ENCODE measurements around the gene TTC5.
"Not testable (repeated sequence)": the region's sequence is repeated elsewhere in the genome, so short reads cannot be mapped to it uniquely, and the experiment has no call there.

The TTC5 gene

DNA sequence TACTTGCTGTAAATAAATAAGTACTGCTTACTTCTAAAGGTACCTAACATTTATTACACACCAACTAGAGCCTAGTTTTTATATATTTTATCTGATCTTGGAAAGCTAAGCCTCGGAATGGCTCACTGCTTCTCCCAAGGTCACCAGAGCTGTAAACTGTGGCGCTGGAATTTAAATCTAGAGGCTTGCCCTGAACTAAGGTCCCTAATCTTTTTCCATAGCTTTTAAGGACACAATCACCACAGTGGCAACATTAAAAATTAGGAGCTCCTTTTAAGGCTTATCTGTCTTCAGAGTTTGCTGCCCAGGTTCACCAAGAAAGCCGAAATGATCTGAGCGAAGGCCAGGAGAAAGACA, 26.7 kb upstream of the TTC5 start:
- Mint-ChIP-seq H3K4me1 (peaks cover 22% of the 10 kb centered on the region), H3K27me3 (no peaks in the 10 kb centered on the region), H3K27ac (peak overlapping the region; percentile 92), H3K9me3 (no peaks in the 10 kb centered on the region), H3K4me3 (peak overlapping the region; percentile 96), H3K36me3 (peaks cover 2% of the 10 kb centered on the region)
- ATAC-seq (ENCODE audit: low read depth) (no peak), DNase-seq (ENCODE audit: low spot score in 2 of 2) (no peak)

DNA sequence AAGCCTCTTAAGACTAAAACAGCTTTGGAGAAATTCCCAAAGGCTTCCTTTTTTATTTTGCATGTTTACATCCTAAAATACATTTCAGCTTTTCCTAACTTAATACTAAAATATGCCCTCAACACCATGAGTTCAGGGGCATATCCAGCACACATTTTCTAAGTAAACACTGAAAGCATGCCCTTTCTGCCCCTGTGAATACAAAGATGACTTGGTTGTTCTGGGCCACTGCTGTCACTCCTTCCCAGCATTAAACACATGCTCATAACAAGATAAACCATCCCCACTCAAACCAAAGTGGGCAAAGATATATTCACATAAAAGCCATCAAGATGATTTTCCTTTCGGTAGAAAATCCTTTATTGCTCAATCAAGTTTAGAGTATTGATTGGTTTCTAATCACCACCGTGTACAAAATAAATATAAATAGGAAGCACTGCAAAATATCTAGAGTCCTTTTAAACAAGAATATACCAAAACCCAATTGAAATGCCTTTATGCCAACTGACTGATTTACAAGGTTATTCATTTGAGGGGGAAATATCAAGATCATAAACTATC, 25.4 kb upstream of the TTC5 start:
- Mint-ChIP-seq H3K9me3 (no peaks in the 10 kb centered on the region), H3K4me3 (no peak overlapping the region), H3K27me3 (no peaks in the 10 kb centered on the region), H3K4me1 (peaks cover 24% of the 10 kb centered on the region), H3K27ac (peak overlapping the region; percentile 41), H3K36me3 (peaks cover 3% of the 10 kb centered on the region)
- DNase-seq (ENCODE audit: low spot score in 2 of 2) (no peak), ATAC-seq (ENCODE audit: low read depth) (no peak)

DNA sequence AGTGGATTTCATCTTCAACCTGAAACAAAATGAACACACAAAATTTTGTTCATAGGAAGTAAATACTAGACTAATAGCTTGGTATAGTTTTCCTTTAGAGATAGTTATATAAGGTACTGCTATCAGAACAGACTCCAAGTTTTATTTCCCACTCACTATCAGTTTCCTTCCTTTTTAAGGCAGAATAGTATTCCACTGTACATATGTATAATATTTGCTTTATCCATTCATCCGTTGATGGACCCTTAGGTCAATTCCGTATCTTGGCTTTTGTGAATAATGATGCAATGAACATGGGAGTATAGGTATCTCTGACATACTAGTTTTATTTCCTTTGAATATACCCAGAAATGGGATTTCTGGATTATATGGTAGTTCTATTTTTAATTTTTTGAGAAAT, 23.6 kb upstream of the TTC5 start:
- no peak overlapping the region for H3K27ac Mint-ChIP-seq
- H3K4me3 Mint-ChIP-seq = no peak overlapping the region
- H3K4me1 Mint-ChIP-seq = peaks cover 24% of the 10 kb centered on the region

DNA sequence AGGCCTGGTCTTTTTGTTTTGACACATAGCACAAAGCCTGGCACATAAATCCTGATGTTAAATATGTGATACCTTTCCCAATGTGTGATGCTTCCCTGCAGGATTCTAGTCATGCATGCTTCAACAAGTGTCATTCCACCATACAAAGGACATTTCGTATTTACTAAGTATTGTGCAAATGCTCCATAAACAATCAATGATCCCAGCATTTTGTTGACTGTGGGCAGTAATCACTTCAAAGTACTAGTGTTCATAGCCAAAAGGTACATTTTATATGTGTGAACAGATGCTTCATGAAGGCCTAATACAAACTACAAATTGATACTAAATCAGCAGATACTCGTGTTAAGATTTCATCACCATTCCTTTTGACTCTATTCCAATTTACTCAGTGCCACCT, 23.0 kb upstream of the TTC5 start:
- peaks cover 24% of the 10 kb centered on the region for H3K4me1 Mint-ChIP-seq
- H3K4me3 Mint-ChIP-seq = no peak overlapping the region
- H3K36me3 Mint-ChIP-seq = peaks cover 7% of the 10 kb centered on the region
- no peak for ATAC-seq (ENCODE audit: low read depth)
- no peaks in the 10 kb centered on the region for H3K27me3 Mint-ChIP-seq
- DNase-seq (ENCODE audit: low spot score in 2 of 2) = no peak
- H3K9me3 Mint-ChIP-seq = no peaks in the 10 kb centered on the region
- H3K27ac Mint-ChIP-seq = peak overlapping the region; percentile 47

More for the DNA sequence above, 23.6 kb upstream of the TTC5 start:
- peaks cover 6% of the 10 kb centered on the region for H3K36me3 Mint-ChIP-seq
- DNase-seq (ENCODE audit: low spot score in 2 of 2) (no peak), ATAC-seq (ENCODE audit: low read depth) (no peak)
- H3K9me3 Mint-ChIP-seq = no peaks in the 10 kb centered on the region
- H3K27me3 Mint-ChIP-seq = no peaks in the 10 kb centered on the region

DNA sequence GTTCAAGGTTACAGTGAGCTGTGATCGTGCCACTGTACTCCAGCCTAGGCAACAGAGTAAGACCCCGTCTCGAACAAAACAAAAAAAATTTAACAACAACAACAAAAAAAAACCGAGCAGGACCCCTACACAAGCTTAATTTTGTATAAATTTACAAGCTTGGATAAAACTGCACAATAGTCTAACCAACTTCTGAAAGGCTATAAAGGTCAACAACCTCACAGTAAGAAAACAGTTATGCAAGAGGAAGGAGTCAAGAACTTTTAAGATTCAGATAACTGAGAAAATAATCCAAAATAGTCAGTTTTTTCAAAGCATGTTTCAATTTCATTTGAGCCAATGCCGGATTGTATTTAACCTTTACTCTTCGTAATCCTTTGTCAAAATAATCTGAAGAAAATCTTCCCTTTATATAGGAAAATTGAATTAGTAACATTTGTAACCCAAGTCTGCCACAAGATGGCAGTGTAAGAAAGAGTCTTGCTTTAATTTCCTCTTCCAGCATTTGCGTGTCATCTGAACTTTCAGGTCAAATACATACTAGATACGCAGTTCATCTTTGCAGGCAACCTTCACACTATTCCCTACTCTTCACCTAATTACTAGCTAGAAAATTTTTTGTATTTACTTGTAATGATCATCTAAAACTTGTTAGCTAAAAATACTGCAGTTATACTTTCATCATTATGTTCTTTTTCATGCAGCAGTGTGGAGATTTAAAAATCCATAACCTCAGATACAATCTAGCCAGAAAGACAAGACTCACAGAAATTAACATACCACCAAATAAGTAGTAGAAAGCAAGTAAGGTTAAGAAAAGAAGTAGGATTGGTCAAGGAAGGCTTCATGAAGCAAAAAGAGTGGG, 21.5 kb upstream of the TTC5 start:
- Mint-ChIP-seq H3K27me3 (no peaks in the 10 kb centered on the region), H3K27ac (peak overlapping the region; percentile 64), H3K36me3 (peaks cover 7% of the 10 kb centered on the region), H3K4me3 (no peak overlapping the region), H3K9me3 (no peaks in the 10 kb centered on the region), H3K4me1 (peaks cover 21% of the 10 kb centered on the region)
- ATAC-seq (ENCODE audit: low read depth) (peak; percentile 60), DNase-seq (ENCODE audit: low spot score in 2 of 2) (peak; percentile 20 to 58)

DNA sequence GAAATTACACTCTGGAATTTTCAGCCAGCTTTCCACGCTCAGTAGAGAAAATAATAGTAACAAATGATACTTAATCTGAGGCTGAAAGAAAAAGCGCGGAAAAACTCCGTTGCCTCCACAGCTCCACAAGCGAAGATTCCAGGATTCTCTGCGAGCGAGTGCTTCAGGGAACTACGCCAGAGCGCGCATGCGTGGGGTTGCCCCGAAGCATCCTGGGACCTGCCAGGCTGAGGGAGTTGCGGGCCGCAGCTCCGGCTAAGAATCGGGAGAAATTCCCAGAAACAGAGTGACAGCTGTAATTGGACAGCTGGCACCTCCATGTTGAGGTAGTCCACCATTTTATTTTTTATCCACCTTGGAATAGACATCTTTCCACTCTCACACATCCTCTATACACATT, 12.0 kb upstream of the TTC5 start:
- H3K4me3 Mint-ChIP-seq = no peak overlapping the region
- no peaks in the 10 kb centered on the region for H3K9me3 Mint-ChIP-seq
- no peaks in the 10 kb centered on the region for H3K4me1 Mint-ChIP-seq
- H3K27ac Mint-ChIP-seq = no peak overlapping the region
- H3K27me3 Mint-ChIP-seq = no peaks in the 10 kb centered on the region
- no peak for DNase-seq (ENCODE audit: low spot score in 2 of 2)
- H3K36me3 Mint-ChIP-seq = peaks cover 13% of the 10 kb centered on the region
- no peak for ATAC-seq (ENCODE audit: low read depth)

DNA sequence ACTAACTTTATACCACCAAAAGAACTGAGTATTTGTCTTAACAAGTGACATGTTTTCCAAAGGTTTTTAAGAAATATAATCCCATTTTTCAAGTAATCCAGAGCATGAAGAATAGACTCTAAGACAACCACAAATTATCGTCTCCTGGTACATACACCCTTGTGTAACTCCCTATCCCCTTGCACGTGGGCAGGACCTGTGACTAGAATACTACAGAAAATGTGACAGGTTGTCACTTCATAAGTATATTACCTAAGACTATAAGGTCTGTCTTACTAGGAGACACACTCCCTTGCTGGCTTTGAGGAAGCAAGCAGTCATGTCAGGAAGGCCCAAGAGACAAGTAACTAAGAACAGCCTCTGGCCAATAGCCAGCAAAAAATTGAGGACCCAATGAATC, 8.3 kb upstream of the TTC5 start:
- H3K27me3 Mint-ChIP-seq = no peaks in the 10 kb centered on the region
- peaks cover 15% of the 10 kb centered on the region for H3K36me3 Mint-ChIP-seq
- no peaks in the 10 kb centered on the region for H3K4me1 Mint-ChIP-seq
- no peak overlapping the region for H3K4me3 Mint-ChIP-seq
- ATAC-seq (ENCODE audit: low read depth) (no peak), DNase-seq (ENCODE audit: low spot score in 2 of 2) (no peak)
- no peak overlapping the region for H3K27ac Mint-ChIP-seq
- H3K9me3 Mint-ChIP-seq = no peaks in the 10 kb centered on the region

DNA sequence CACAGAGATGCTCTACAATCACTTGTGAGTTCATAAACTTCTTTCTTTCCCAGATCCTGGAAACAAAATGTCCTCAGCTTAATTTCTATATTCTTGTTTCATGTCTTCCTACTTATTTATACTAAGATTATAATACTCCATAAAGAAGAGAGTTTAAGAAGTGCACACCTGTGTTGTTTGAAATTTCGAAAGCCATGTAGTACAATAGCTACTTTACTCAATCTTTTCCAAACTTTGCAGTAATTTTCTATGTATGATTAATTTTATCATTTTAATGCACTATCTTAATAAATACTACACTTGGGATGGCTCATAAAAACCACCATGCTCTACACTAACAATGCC, 300 bp upstream of the TTC5 start:
- DNase-seq (ENCODE audit: low spot score in 2 of 2) (no peak), ATAC-seq (ENCODE audit: low read depth) (no peak)
- Mint-ChIP-seq H3K36me3 (peaks cover 15% of the 10 kb centered on the region), H3K4me3 (peak overlapping the region; percentile 89), H3K9me3 (no peaks in the 10 kb centered on the region), H3K27me3 (no peaks in the 10 kb centered on the region), H3K4me1 (peaks cover 22% of the 10 kb centered on the region), H3K27ac (peak overlapping the region; percentile 68)

DNA sequence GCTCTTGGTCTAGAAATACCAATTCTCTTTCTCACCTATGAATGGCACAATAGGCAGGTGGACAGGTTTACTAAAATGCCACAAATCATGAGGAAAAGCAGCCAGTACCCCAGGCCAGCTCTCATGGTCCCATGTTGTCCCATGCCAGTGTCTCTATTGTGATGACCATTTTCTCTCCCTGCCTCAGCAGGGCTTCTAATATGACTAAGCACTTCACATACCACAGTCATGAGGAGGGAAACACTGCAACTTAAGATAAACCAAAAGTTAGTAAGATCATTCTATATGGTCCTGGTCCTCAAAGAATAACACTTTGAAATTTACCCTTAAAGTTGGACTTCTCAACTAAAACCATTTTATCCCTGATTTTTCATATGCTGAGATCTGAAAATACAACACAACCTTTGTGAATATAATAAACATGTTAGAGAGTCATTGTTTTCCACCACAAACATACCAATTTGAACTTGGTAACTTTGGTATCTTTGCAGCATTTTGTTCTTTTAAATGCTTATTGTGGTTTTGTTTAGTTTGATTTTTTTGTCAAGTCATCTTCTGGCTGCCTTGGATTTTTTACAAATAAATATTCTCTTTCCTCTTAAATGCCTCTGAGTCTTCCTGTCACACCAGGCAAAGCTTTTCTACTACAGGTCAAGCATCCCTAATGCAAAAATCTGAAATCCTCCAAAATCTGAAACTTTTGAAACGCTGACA, 3.6 kb downstream of the TTC5 start:
- no peak overlapping the region for H3K4me3 Mint-ChIP-seq
- DNase-seq (ENCODE audit: low spot score in 2 of 2) (no peak), ATAC-seq (ENCODE audit: low read depth) (no peak)
- no peaks in the 10 kb centered on the region for H3K9me3 Mint-ChIP-seq
- H3K36me3 Mint-ChIP-seq = peaks cover 41% of the 10 kb centered on the region
- no peak overlapping the region for H3K27ac Mint-ChIP-seq
- H3K27me3 Mint-ChIP-seq = no peaks in the 10 kb centered on the region
- peaks cover 24% of the 10 kb centered on the region for H3K4me1 Mint-ChIP-seq

DNA sequence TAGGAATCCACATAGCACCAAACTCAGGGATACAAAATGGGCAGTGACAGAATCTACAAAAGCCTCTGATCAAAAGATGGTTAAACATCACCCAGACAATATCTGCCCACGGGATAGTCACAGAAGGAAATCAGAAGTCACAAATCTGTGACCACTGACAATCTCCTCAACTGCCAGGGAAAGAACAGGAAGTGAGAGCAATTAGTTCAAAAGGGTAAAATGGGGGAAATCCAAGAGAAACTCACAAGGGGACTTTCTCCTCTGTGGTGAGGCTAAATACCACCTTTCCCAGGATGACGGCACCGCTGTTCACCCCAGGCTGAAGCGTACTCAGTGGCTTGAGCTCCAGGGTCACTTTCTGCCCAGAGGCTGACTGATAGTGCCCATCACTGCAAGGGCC, 10.7 kb downstream of the TTC5 start:
- H3K27me3 Mint-ChIP-seq = no peaks in the 10 kb centered on the region
- peak overlapping the region; percentile 88 for H3K27ac Mint-ChIP-seq
- H3K36me3 Mint-ChIP-seq = peaks cover 55% of the 10 kb centered on the region
- no peak for DNase-seq (ENCODE audit: low spot score in 2 of 2)
- H3K4me1 Mint-ChIP-seq = peaks cover 13% of the 10 kb centered on the region
- peak; percentile 88 for ATAC-seq (ENCODE audit: low read depth)
- H3K4me3 Mint-ChIP-seq = no peak overlapping the region
- no peaks in the 10 kb centered on the region for H3K9me3 Mint-ChIP-seq

DNA sequence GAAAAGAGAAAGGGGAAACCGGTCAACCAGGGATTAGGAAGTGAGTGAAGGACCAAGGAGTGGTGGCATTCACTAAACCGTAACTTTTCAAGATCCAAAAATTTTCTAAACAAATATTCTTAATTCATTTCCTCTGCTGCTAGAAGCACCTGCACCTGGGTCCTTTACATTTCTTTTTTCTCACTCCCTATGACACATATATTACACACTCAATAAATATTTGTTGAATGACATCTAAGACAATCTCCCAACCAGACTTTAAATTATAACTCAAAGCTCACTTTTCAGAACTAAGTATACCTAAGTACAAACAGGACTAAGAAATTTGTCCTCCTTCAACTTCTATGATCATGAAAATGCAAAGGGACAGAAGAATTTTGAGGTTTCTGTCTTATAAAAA, 11.1 kb downstream of the TTC5 start:
- H3K4me1 Mint-ChIP-seq = peaks cover 13% of the 10 kb centered on the region
- no peaks in the 10 kb centered on the region for H3K9me3 Mint-ChIP-seq
- H3K36me3 Mint-ChIP-seq = peaks cover 56% of the 10 kb centered on the region
- DNase-seq (ENCODE audit: low spot score in 2 of 2) (no peak), ATAC-seq (ENCODE audit: low read depth) (no peak)
- no peaks in the 10 kb centered on the region for H3K27me3 Mint-ChIP-seq
- no peak overlapping the region for H3K4me3 Mint-ChIP-seq
- peak overlapping the region; percentile 88 for H3K27ac Mint-ChIP-seq

DNA sequence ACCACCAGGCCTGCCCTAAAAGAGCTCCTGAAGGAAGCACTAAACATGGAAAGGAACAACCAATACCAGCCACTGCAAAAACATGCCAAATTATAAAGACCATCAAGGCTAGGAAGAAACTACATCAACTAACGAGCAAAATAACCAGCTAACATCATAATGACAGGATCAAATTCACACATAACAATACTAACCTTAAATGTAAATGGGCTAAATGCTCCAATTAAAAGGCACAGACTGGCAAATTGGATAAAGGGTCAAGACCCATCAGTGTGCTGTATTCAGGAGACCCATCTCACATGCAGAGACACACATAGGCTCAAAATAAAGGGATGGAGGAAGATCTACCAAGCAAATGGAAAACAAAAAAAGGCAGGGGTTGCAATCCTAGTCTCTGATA, 23.8 kb downstream of the TTC5 start:
- not testable (repeated sequence) for ATAC-seq (ENCODE audit: low read depth); DNase-seq (ENCODE audit: low spot score in 2 of 2); H3K9me3 Mint-ChIP-seq; H3K27ac Mint-ChIP-seq; H3K4me3 Mint-ChIP-seq; H3K27me3 Mint-ChIP-seq
- Mint-ChIP-seq H3K36me3 (peaks cover 66% of the 10 kb centered on the region), H3K4me1 (peaks cover 15% of the 10 kb centered on the region)

DNA sequence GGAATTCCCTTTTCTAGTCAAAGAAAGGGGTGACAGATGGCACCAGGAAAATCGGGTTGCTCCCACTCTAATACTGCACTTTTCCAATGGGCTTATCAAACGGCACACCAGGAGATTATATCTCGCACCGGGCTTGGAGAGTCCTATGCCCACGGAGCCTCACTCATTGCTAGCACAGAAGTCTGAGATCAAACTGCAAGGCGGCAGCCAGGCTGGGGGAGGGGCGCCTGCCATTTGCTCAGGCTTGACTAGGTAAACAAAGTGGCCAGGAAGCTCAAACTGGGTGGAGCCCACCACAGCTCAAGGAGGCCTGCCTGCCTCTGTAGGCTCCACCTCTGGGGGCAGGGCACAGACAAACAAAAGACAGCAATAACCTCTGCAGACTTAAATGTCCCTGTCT, 25.5 kb downstream of the TTC5 start:
- Mint-ChIP-seq H3K4me1 (peaks cover 15% of the 10 kb centered on the region), H3K27ac (peak overlapping the region; percentile 58), H3K9me3 (peaks cover 11% of the 10 kb centered on the region), H3K36me3 (peaks cover 57% of the 10 kb centered on the region)
- not testable (repeated sequence) for H3K4me3 Mint-ChIP-seq; DNase-seq (ENCODE audit: low spot score in 2 of 2); H3K27me3 Mint-ChIP-seq; ATAC-seq (ENCODE audit: low read depth)

DNA sequence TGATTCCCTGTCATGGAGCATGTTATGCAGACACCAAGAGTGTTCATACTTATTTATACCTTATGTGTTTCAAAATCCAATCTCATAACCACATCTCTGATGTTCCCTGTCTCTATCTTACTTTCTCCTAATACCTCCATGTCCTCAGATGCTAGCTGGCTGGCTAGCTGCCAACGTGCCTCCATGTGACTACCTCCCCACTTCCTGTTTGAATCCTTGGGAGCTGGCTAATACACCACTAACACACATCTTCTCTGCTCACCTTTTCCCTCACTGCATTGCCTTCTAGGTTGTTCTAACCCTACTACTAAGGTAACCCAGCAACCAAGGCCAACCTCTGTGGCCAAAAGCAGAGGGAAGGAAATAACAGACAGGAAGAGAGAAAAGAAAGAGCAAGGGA, 27.3 kb downstream of the TTC5 start:
- Mint-ChIP-seq H3K27ac (no peak overlapping the region), H3K4me1 (peaks cover 15% of the 10 kb centered on the region), H3K36me3 (peaks cover 58% of the 10 kb centered on the region), H3K27me3 (no peaks in the 10 kb centered on the region), H3K9me3 (peaks cover 17% of the 10 kb centered on the region), H3K4me3 (no peak overlapping the region)
- DNase-seq (ENCODE audit: low spot score in 2 of 2) (no peak), ATAC-seq (ENCODE audit: low read depth) (no peak)
